Measurements from ENCODE around the gene DNAH14. TPM values are rescaled to one million over a fixed set of nuclear protein-coding genes. Genes with fewer than 3 reads are reported as not detected.
"Not testable (repeated sequence)": the region's sequence is repeated elsewhere in the genome, so short reads cannot be mapped to it uniquely, and the experiment has no call there.

Gene DNAH14
- polyA plus RNA-seq, 2 donors, result 1.1 to 2.1 TPM

- Histone ChIP-seq H3K27ac (ENCODE audit: low read depth in 2 of 2, low read length in 1 of 2) (no peak overlapping the region), H3K36me3 (ENCODE audit: control insufficient read depth in 2 of 2, insufficient read depth in 2 of 2, low read length in 1 of 2) (no peaks in the 10 kb centered on the region), H3K27me3 (ENCODE audit: control insufficient read depth in 1 of 2, insufficient read depth in 2 of 2, low read length in 2 of 2) (no peaks in the 10 kb centered on the region), H3K4me1 (ENCODE audit: control insufficient read depth in 2 of 2, insufficient read depth in 2 of 2, low read length in 1 of 2) (no peaks in the 10 kb centered on the region), H3K4me3 (ENCODE audit: low read depth in 1 of 2, low read length in 2 of 2) (no peak overlapping the region), H3K9me3 (ENCODE audit: control insufficient read depth in 2 of 2, insufficient read depth in 1 of 2, low read depth in 1 of 2, low read length in 1 of 2) (no peaks in the 10 kb centered on the region)
Observed at GRCh38 chr1:225021037-225021436, 91.6 kb downstream of the DNAH14 start.

- no peaks in the 10 kb centered on the region for H3K36me3 ChIP-seq (ENCODE audit: control insufficient read depth in 2 of 2, insufficient read depth in 2 of 2, low read length in 1 of 2)
- no peaks in the 10 kb centered on the region for H3K4me1 ChIP-seq (ENCODE audit: control insufficient read depth in 2 of 2, insufficient read depth in 2 of 2, low read length in 1 of 2)
- no peaks in the 10 kb centered on the region for H3K9me3 ChIP-seq (ENCODE audit: control insufficient read depth in 2 of 2, insufficient read depth in 1 of 2, low read depth in 1 of 2, low read length in 1 of 2)
- H3K27me3 ChIP-seq (ENCODE audit: control insufficient read depth in 1 of 2, insufficient read depth in 2 of 2, low read length in 2 of 2), result no peaks in the 10 kb centered on the region
- 86 to 90% methylated on average over 1 of the region's 1 CpG for WGBS, 2 donors
- no peak overlapping the region for H3K27ac ChIP-seq (ENCODE audit: low read depth in 2 of 2, low read length in 1 of 2)
- H3K4me3 ChIP-seq (ENCODE audit: low read depth in 1 of 2, low read length in 2 of 2), result no peak overlapping the region
Observed at GRCh38 chr1:225026701-225027100, 97.2 kb downstream of the DNAH14 start.

GRCh38 chr1:225036441-225036840 lies 107.0 kb downstream of the DNAH14 start:
- H3K4me3 ChIP-seq (ENCODE audit: low read depth in 1 of 2, low read length in 2 of 2); H3K9me3 ChIP-seq (ENCODE audit: control insufficient read depth in 2 of 2, insufficient read depth in 1 of 2, low read depth in 1 of 2, low read length in 1 of 2); H3K36me3 ChIP-seq (ENCODE audit: control insufficient read depth in 2 of 2, insufficient read depth in 2 of 2, low read length in 1 of 2); H3K27me3 ChIP-seq (ENCODE audit: control insufficient read depth in 1 of 2, insufficient read depth in 2 of 2, low read length in 2 of 2); H3K4me1 ChIP-seq (ENCODE audit: control insufficient read depth in 2 of 2, insufficient read depth in 2 of 2, low read length in 1 of 2); H3K27ac ChIP-seq (ENCODE audit: low read depth in 2 of 2, low read length in 1 of 2): not testable (repeated sequence)
- WGBS, 2 donors, result 92 to 100% methylated on average over 1 of the region's 1 CpG

- Histone ChIP-seq H3K27me3 (ENCODE audit: control insufficient read depth in 1 of 2, insufficient read depth in 2 of 2, low read length in 2 of 2) (no peaks in the 10 kb centered on the region), H3K36me3 (ENCODE audit: control insufficient read depth in 2 of 2, insufficient read depth in 2 of 2, low read length in 1 of 2) (no peaks in the 10 kb centered on the region), H3K27ac (ENCODE audit: low read depth in 2 of 2, low read length in 1 of 2) (no peak overlapping the region), H3K4me3 (ENCODE audit: low read depth in 1 of 2, low read length in 2 of 2) (no peak overlapping the region), H3K9me3 (ENCODE audit: control insufficient read depth in 2 of 2, insufficient read depth in 1 of 2, low read depth in 1 of 2, low read length in 1 of 2) (no peaks in the 10 kb centered on the region), H3K4me1 (ENCODE audit: control insufficient read depth in 2 of 2, insufficient read depth in 2 of 2, low read length in 1 of 2) (no peaks in the 10 kb centered on the region)
Observed at GRCh38 chr1:225042263-225042662, 112.8 kb downstream of the DNAH14 start.

- Histone ChIP-seq H3K27me3 (ENCODE audit: control insufficient read depth in 1 of 2, insufficient read depth in 2 of 2, low read length in 2 of 2) (no peaks in the 10 kb centered on the region), H3K4me1 (ENCODE audit: control insufficient read depth in 2 of 2, insufficient read depth in 2 of 2, low read length in 1 of 2) (no peaks in the 10 kb centered on the region), H3K27ac (ENCODE audit: low read depth in 2 of 2, low read length in 1 of 2) (no peak overlapping the region), H3K36me3 (ENCODE audit: control insufficient read depth in 2 of 2, insufficient read depth in 2 of 2, low read length in 1 of 2) (no peaks in the 10 kb centered on the region), H3K4me3 (ENCODE audit: low read depth in 1 of 2, low read length in 2 of 2) (no peak overlapping the region), H3K9me3 (ENCODE audit: control insufficient read depth in 2 of 2, insufficient read depth in 1 of 2, low read depth in 1 of 2, low read length in 1 of 2) (no peaks in the 10 kb centered on the region)
Observed at GRCh38 chr1:225044258-225044657, 114.8 kb downstream of the DNAH14 start.

- H3K27ac ChIP-seq (ENCODE audit: low read depth in 2 of 2, low read length in 1 of 2), result no peak overlapping the region
- H3K9me3 ChIP-seq (ENCODE audit: control insufficient read depth in 2 of 2, insufficient read depth in 1 of 2, low read depth in 1 of 2, low read length in 1 of 2), result no peaks in the 10 kb centered on the region
- H3K4me3 ChIP-seq (ENCODE audit: low read depth in 1 of 2, low read length in 2 of 2), result no peak overlapping the region
- no peaks in the 10 kb centered on the region for H3K27me3 ChIP-seq (ENCODE audit: control insufficient read depth in 1 of 2, insufficient read depth in 2 of 2, low read length in 2 of 2)
- no peaks in the 10 kb centered on the region for H3K4me1 ChIP-seq (ENCODE audit: control insufficient read depth in 2 of 2, insufficient read depth in 2 of 2, low read length in 1 of 2)
- no peaks in the 10 kb centered on the region for H3K36me3 ChIP-seq (ENCODE audit: control insufficient read depth in 2 of 2, insufficient read depth in 2 of 2, low read length in 1 of 2)
- 93 to 94% methylated on average over 2 of the region's 2 CpGs for WGBS, 2 donors
Observed at GRCh38 chr1:225049594-225049993, 120.1 kb downstream of the DNAH14 start.

- 93 to 95% methylated on average over 2 of the region's 2 CpGs for WGBS, 2 donors
- no peaks in the 10 kb centered on the region for H3K9me3 ChIP-seq (ENCODE audit: control insufficient read depth in 2 of 2, insufficient read depth in 1 of 2, low read depth in 1 of 2, low read length in 1 of 2)
Observed at GRCh38 chr1:225063722-225064121, 134.2 kb downstream of the DNAH14 start.

GRCh38 chr1:225070972-225071371 lies 141.5 kb downstream of the DNAH14 start:
- H3K36me3 ChIP-seq (ENCODE audit: control insufficient read depth in 2 of 2, insufficient read depth in 2 of 2, low read length in 1 of 2), result no peaks in the 10 kb centered on the region
- no peaks in the 10 kb centered on the region for H3K27me3 ChIP-seq (ENCODE audit: control insufficient read depth in 1 of 2, insufficient read depth in 2 of 2, low read length in 2 of 2)
- H3K9me3 ChIP-seq (ENCODE audit: control insufficient read depth in 2 of 2, insufficient read depth in 1 of 2, low read depth in 1 of 2, low read length in 1 of 2), result peaks cover 0 to 2% of the 10 kb centered on the region in 2 donors
- WGBS, 2 donors, result 42 to 45% methylated on average over 2 of the region's 2 CpGs
- no peak overlapping the region for H3K27ac ChIP-seq (ENCODE audit: low read depth in 2 of 2, low read length in 1 of 2)
- H3K4me1 ChIP-seq (ENCODE audit: control insufficient read depth in 2 of 2, insufficient read depth in 2 of 2, low read length in 1 of 2), result no peaks in the 10 kb centered on the region
- no peak overlapping the region for H3K4me3 ChIP-seq (ENCODE audit: low read depth in 1 of 2, low read length in 2 of 2)

More at GRCh38 chr1:225063722-225064121, 134.2 kb downstream of the DNAH14 start:
- no peaks in the 10 kb centered on the region for H3K36me3 ChIP-seq (ENCODE audit: control insufficient read depth in 2 of 2, insufficient read depth in 2 of 2, low read length in 1 of 2)
- H3K27ac ChIP-seq (ENCODE audit: low read depth in 2 of 2, low read length in 1 of 2), result no peak overlapping the region
- no peaks in the 10 kb centered on the region for H3K4me1 ChIP-seq (ENCODE audit: control insufficient read depth in 2 of 2, insufficient read depth in 2 of 2, low read length in 1 of 2)
- no peak overlapping the region for H3K4me3 ChIP-seq (ENCODE audit: low read depth in 1 of 2, low read length in 2 of 2)
- H3K27me3 ChIP-seq (ENCODE audit: control insufficient read depth in 1 of 2, insufficient read depth in 2 of 2, low read length in 2 of 2), result no peaks in the 10 kb centered on the region

- Histone ChIP-seq H3K9me3 (ENCODE audit: control insufficient read depth in 2 of 2, insufficient read depth in 1 of 2, low read depth in 1 of 2, low read length in 1 of 2) (no peaks in the 10 kb centered on the region), H3K4me1 (ENCODE audit: control insufficient read depth in 2 of 2, insufficient read depth in 2 of 2, low read length in 1 of 2) (no peaks in the 10 kb centered on the region), H3K36me3 (ENCODE audit: control insufficient read depth in 2 of 2, insufficient read depth in 2 of 2, low read length in 1 of 2) (no peaks in the 10 kb centered on the region), H3K27me3 (ENCODE audit: control insufficient read depth in 1 of 2, insufficient read depth in 2 of 2, low read length in 2 of 2) (no peaks in the 10 kb centered on the region), H3K4me3 (ENCODE audit: low read depth in 1 of 2, low read length in 2 of 2) (no peak overlapping the region), H3K27ac (ENCODE audit: low read depth in 2 of 2, low read length in 1 of 2) (no peak overlapping the region)
- 74 to 94% methylated on average over 3 of the region's 3 CpGs for WGBS, 2 donors
Observed at GRCh38 chr1:225097175-225097574, 167.7 kb downstream of the DNAH14 start.

- Histone ChIP-seq H3K9me3 (ENCODE audit: control insufficient read depth in 2 of 2, insufficient read depth in 1 of 2, low read depth in 1 of 2, low read length in 1 of 2) (no peaks in the 10 kb centered on the region), H3K4me3 (ENCODE audit: low read depth in 1 of 2, low read length in 2 of 2) (no peak overlapping the region), H3K27ac (ENCODE audit: low read depth in 2 of 2, low read length in 1 of 2) (no peak overlapping the region), H3K4me1 (ENCODE audit: control insufficient read depth in 2 of 2, insufficient read depth in 2 of 2, low read length in 1 of 2) (no peaks in the 10 kb centered on the region), H3K27me3 (ENCODE audit: control insufficient read depth in 1 of 2, insufficient read depth in 2 of 2, low read length in 2 of 2) (no peaks in the 10 kb centered on the region), H3K36me3 (ENCODE audit: control insufficient read depth in 2 of 2, insufficient read depth in 2 of 2, low read length in 1 of 2) (no peaks in the 10 kb centered on the region)
Observed at GRCh38 chr1:225111000-225111399, 181.5 kb downstream of the DNAH14 start.
